Smooth muscle cell of the umbilical artery (primary cell): ENCODE results near the gene SSPN. TPM values are rescaled to one million over a fixed set of nuclear protein-coding genes. Genes with fewer than 3 reads are reported as not detected.

Experiments used
- total RNA-seq: library from RNA; depleted of rRNA; stranded (reverse); fragments of >200 nt; gene quantifications from 2 replicates; pipeline ENCODE4 v1.2.3, GENCODE V29; 2014

The SSPN gene
- total RNA-seq, result 27.9 and 36.8 TPM in 2 replicates

DNA sequence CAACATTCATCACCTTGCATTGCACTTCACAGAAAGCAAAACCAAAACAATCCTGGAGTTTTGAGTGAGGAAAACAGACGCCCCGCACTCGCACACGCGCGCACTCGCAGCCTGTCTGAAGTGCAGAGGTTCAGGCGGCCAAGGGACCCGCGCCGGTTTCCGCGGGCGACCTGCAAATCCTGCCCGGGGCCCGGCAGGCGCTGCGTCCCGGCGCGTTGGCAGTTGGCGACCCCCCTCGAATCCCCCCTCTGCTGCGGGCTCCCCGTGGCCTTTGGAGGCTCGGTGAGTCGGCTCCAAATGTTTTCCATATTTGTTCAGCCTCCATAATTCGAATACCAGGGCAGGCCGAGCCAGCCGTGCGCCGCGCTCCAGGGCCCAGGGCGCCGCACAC lies at the start of gene SSPN:
Gene SSPN, plus strand, starts transcription at position 324 of the 391 bp plus-strand sequence. CDS start 100 bp downstream, outside the sequence.

Other genes with a start within 250 kb of the SSPN start
- 58.8 and 69.3 TPM in 2 replicates for gene RASSF8, start 236.9 kb upstream of the SSPN start, total RNA-seq
- gene BHLHE41, start 70.5 kb upstream of the SSPN start, total RNA-seq, result 16.0 and 27.8 TPM in 2 replicates